Measurements from ENCODE around the gene ZNF488.

GRCh38 chr10:47414227-47414592 lies 30.1 kb upstream of the ZNF488 start:
- TF ChIP-seq POLR2AphosphoS5 (IDR thresholded peaks at IDR 0.05) (no peak), CTCF (IDR thresholded peaks at IDR 0.05) (no peak)
